ENCODE results near the gene GGCX. TPM values are rescaled to one million over a fixed set of nuclear protein-coding genes. Genes with fewer than 3 reads are reported as not detected.

GGCX gene
- total RNA-seq, 2 experiments from 2014 or later: 22.9 to 27.6 TPM

GRCh38 chr2:85511008-85511811 lies 50.1 kb downstream of the GGCX start:
- Mint-ChIP-seq H3K27me3 (no peaks in the 10 kb centered on the region), H3K9me3 (no peaks in the 10 kb centered on the region), H3K27ac (no peak overlapping the region), H3K4me3 (no peak overlapping the region), H3K4me1 (ENCODE audit: low read depth) (no peaks in the 10 kb centered on the region), H3K36me3 (ENCODE audit: low read depth) (no peaks in the 10 kb centered on the region)
- intact Hi-C loops (cut with DNase I, micrococcal nuclease): no loop called here
- CTCF ChIA-PET: interaction anchor here (1.4 kb wide), 1 partner anchor 41 kb away, joined by 5 read pairs; no protein-coding TSS in a partner anchor
- POLR2A ChIA-PET: no interaction called here
- H3K4me1 ChIP-seq (ENCODE audit: insufficient read depth, low read length): no peaks in the 10 kb centered on the region
- H3K36me3 ChIP-seq (ENCODE audit: insufficient read depth, low read length): no peaks in the 10 kb centered on the region
- ATAC-seq (ENCODE audit: poor library complexity): no peak
- no peak for TF ChIP-seq CTCF (IDR thresholded peaks at IDR 0.05)
- H3K27me3 ChIP-seq (ENCODE audit: control insufficient read depth in 1 of 2, insufficient read depth in 2 of 2, low read length in 2 of 2): no peaks in the 10 kb centered on the region
- no peaks in the 10 kb centered on the region for H3K9me3 ChIP-seq (ENCODE audit: control insufficient read depth in 1 of 2, insufficient read depth in 1 of 2, low read length in 2 of 2)
- no peak overlapping the region for H3K4me3 ChIP-seq (ENCODE audit: low read length)
- DNase-seq: no peak
- no peak overlapping the region for H3K27ac ChIP-seq (ENCODE audit: low read depth in 1 of 2, low read length in 2 of 2)

GRCh38 chr2:85506768-85507181 lies 54.5 kb downstream of the GGCX start:
- POLR2A ChIA-PET: no interaction called here
- no peaks in the 10 kb centered on the region for H3K27me3 ChIP-seq (ENCODE audit: control insufficient read depth in 1 of 2, insufficient read depth in 2 of 2, low read length in 2 of 2)
- no peaks in the 10 kb centered on the region for H3K36me3 ChIP-seq (ENCODE audit: insufficient read depth, low read length)
- Mint-ChIP-seq H3K4me3 (no peak overlapping the region), H3K27ac (no peak overlapping the region), H3K4me1 (ENCODE audit: low read depth) (no peaks in the 10 kb centered on the region), H3K27me3 (no peaks in the 10 kb centered on the region), H3K9me3 (no peaks in the 10 kb centered on the region), H3K36me3 (ENCODE audit: low read depth) (no peaks in the 10 kb centered on the region)
- no peak for ATAC-seq (ENCODE audit: poor library complexity)
- no peaks in the 10 kb centered on the region for H3K4me1 ChIP-seq (ENCODE audit: insufficient read depth, low read length)
- intact Hi-C loops (cut with DNase I, micrococcal nuclease): loop anchor here in 1 of 2 experiments (10.0 kb wide), 1 partner anchor 52 kb away; no protein-coding TSS in a partner anchor
- TF ChIP-seq CTCF (IDR thresholded peaks at IDR 0.05): no peak
- CTCF ChIA-PET: interaction anchor here (1.8 kb wide), 1 partner anchor 45 kb away, joined by 4 read pairs; no protein-coding TSS in a partner anchor
- no peak for DNase-seq
- no peak overlapping the region for H3K4me3 ChIP-seq (ENCODE audit: low read length)
- H3K9me3 ChIP-seq (ENCODE audit: control insufficient read depth in 1 of 2, insufficient read depth in 1 of 2, low read length in 2 of 2): no peaks in the 10 kb centered on the region
- no peak overlapping the region for H3K27ac ChIP-seq (ENCODE audit: low read depth in 1 of 2, low read length in 2 of 2)

- Mint-ChIP-seq H3K27me3 (no peaks in the 10 kb centered on the region), H3K27ac (no peak overlapping the region), H3K36me3 (ENCODE audit: low read depth) (no peaks in the 10 kb centered on the region), H3K9me3 (no peaks in the 10 kb centered on the region), H3K4me3 (no peak overlapping the region), H3K4me1 (ENCODE audit: low read depth) (no peaks in the 10 kb centered on the region)
- no peaks in the 10 kb centered on the region for H3K4me1 ChIP-seq (ENCODE audit: insufficient read depth, low read length)
- H3K4me3 ChIP-seq (ENCODE audit: low read length): no peak overlapping the region
- H3K36me3 ChIP-seq (ENCODE audit: insufficient read depth, low read length): no peaks in the 10 kb centered on the region
- intact Hi-C loops (cut with DNase I, micrococcal nuclease): loop anchor here in 1 of 2 experiments (10.0 kb wide), 1 partner anchor 51 kb away; no protein-coding TSS in a partner anchor
- POLR2A ChIA-PET: no interaction called here
- no peak for TF ChIP-seq CTCF (IDR thresholded peaks at IDR 0.05)
- CTCF ChIA-PET: interaction anchor here (1.8 kb wide), 1 partner anchor 46 kb away, joined by 4 read pairs; no protein-coding TSS in a partner anchor
- DNase-seq (no peak), ATAC-seq (ENCODE audit: poor library complexity) (no peak)
- no peaks in the 10 kb centered on the region for H3K27me3 ChIP-seq (ENCODE audit: control insufficient read depth in 1 of 2, insufficient read depth in 2 of 2, low read length in 2 of 2)
- no peaks in the 10 kb centered on the region for H3K9me3 ChIP-seq (ENCODE audit: control insufficient read depth in 1 of 2, insufficient read depth in 1 of 2, low read length in 2 of 2)
- no peak overlapping the region for H3K27ac ChIP-seq (ENCODE audit: low read depth in 1 of 2, low read length in 2 of 2)
Measured at GRCh38 chr2:85505551-85506238, 55.6 kb downstream of the GGCX start.

All from CD4-positive, alpha-beta T cell (primary cell).